GM12878 (cell line): ENCODE data around the gene CPSF4. TPM values are rescaled to one million over a fixed set of nuclear protein-coding genes. Genes with fewer than 3 reads are reported as not detected.

Experiments
- ATAC-seq: fragments of 200-7000 bp; cut with Tn5 transposase; 3 replicates; pipeline ENCODE4 v1.9.1; 2020; ENCODE audit warnings: mild to moderate bottlenecking, moderate library complexity
- BruUV-seq: library from RNA; stranded (reverse); fragments of 400-500 nt; replicated peaks from 2 replicates; lab custom pipeline; 2021; lab: Mats Ljungman, UMichigan
- CTCF ChIA-PET: fragments of 300-600 bp; sonication (Branson Sonifier 250); formaldehyde crosslinking; extraction: SDS; loops from one replicate; lab custom pipeline; 2021; ENCODE audit warnings: inconsistent platforms; lab: Yijun Ruan, JAX
- POLR2A ChIA-PET: fragments of 350-600 bp; formaldehyde crosslinking; extraction: SDS; loops from one replicate; lab custom pipeline; 2021; ENCODE audit warnings: inconsistent platforms; lab: Charles Lee
- RAD21 ChIA-PET: fragments of 300-600 bp; sonication (Branson Sonifier 250); formaldehyde crosslinking; loops from one replicate; lab custom pipeline; 2023; ENCODE audit warnings: antibody characterized with exemption; ENCODE audit not compliant: unreplicated experiment; lab: Charles Lee
- SMC1A ChIA-PET: fragments of 300-600 bp; sonication (Branson Sonifier 250); formaldehyde crosslinking; loops from one replicate; lab custom pipeline; 2023; ENCODE audit not compliant: unreplicated experiment, uncharacterized antibody; lab: Charles Lee
- DNase-seq: peaks from one replicate; pipeline ENCODE4 v3.0.0-alpha.2; 2011; ENCODE audit warnings: low read depth, low spot score
- FAIRE-seq: peaks from 3 replicates; lab custom pipeline; 2011; peaks lifted over from hg19 to GRCh38; lab: Jason Lieb, UNC
- H2AFZ ChIP-seq: 2 replicates; pipeline ENCODE4 v1.6.0; 2011; ENCODE audit warnings: low read depth, low read length, control low read depth; ENCODE audit not compliant: control insufficient read depth
- H3K27ac ChIP-seq: 2 replicates; pipeline ENCODE4 v1.5.1; 2011; ENCODE audit warnings: control low read depth; ENCODE audit not compliant: control insufficient read depth, insufficient read depth
- H3K27me3 ChIP-seq, 2 experiments: replicated peaks in 1 of 2; 2 replicates each; pipeline versions ENCODE4 v1.6.0 to v1.6.1; 2011; ENCODE audit warnings: low read length in 1 of 2; ENCODE audit not compliant: control insufficient read depth in 2 of 2, insufficient read depth in 2 of 2
- H3K36me3 ChIP-seq, 2 experiments: 2 replicates each; pipeline ENCODE4 v1.5.1; 2011; ENCODE audit warnings: low read length in 1 of 2; ENCODE audit not compliant: control insufficient read depth in 2 of 2, insufficient read depth in 2 of 2
- H3K4me1 ChIP-seq: 2 replicates; pipeline ENCODE4 v1.6.1; 2011; ENCODE audit warnings: mild to moderate bottlenecking, low read length, moderate library complexity, mixed read lengths; ENCODE audit not compliant: control insufficient read depth, insufficient read depth
- H3K4me2 ChIP-seq: 2 replicates; pipeline ENCODE4 v1.6.0; 2011; ENCODE audit warnings: control low read depth; ENCODE audit not compliant: control insufficient read depth, insufficient read depth
- H3K4me3 ChIP-seq: fragments of 200-600 bp; sonication (generic); 2 replicates; pipeline ENCODE4 v1.5.1; 2016
- H3K79me2 ChIP-seq: 2 replicates; pipeline ENCODE4 v1.6.0; 2011; ENCODE audit warnings: low read length; ENCODE audit not compliant: control insufficient read depth, insufficient read depth
- H3K9ac ChIP-seq: 2 replicates; pipeline ENCODE4 v1.8.0; 2011; ENCODE audit warnings: low read length, control low read depth, mixed read lengths; ENCODE audit not compliant: control insufficient read depth, insufficient read depth
- H3K9me3 ChIP-seq: replicated peaks from 3 replicates; pipeline ENCODE4 v1.5.1; 2011; ENCODE audit warnings: mild to moderate bottlenecking, low read length; ENCODE audit not compliant: control insufficient read depth, insufficient read depth
- H4K20me1 ChIP-seq: 2 replicates; pipeline ENCODE4 v1.6.0; 2011; ENCODE audit not compliant: control insufficient read depth, insufficient read depth
- BACH1 ChIP-seq: fragments of 450-650 bp; IDR thresholded peaks from 2 replicates; pipeline ENCODE4 v1.6.1; 2017; ENCODE audit warnings: mild to moderate bottlenecking, borderline replicate concordance
- BMI1 ChIP-seq: fragments of 450-650 bp; IDR thresholded peaks from 2 replicates; pipeline ENCODE4 v1.6.1; 2016; ENCODE audit warnings: mild to moderate bottlenecking, moderate library complexity, borderline replicate concordance
- CREM ChIP-seq: IDR thresholded peaks from 2 replicates; pipeline ENCODE4 v1.6.1; 2014; ENCODE audit warnings: antibody characterized with exemption, low read depth
- E2F4 ChIP-seq: IDR thresholded peaks from 2 replicates; pipeline ENCODE4 v1.6.1; 2012; ENCODE audit warnings: low read depth, low read length, improper control_type of control experiment
- EZH2 ChIP-seq: IDR thresholded peaks from 2 replicates; pipeline ENCODE4 v1.6.1; 2012; ENCODE audit warnings: low read depth, mild to moderate bottlenecking, control low read depth, inconsistent platforms, low read length, borderline replicate concordance; ENCODE audit not compliant: control insufficient read depth
- HCFC1 ChIP-seq: fragments of 150-350 bp; IDR thresholded peaks from 2 replicates; pipeline ENCODE4 v1.6.1; 2014; ENCODE audit warnings: low read length
- NBN ChIP-seq: fragments of 450-650 bp; IDR thresholded peaks from 2 replicates; pipeline ENCODE4 v1.6.1; 2016
- RUNX3 ChIP-seq: IDR thresholded peaks from 2 replicates; pipeline ENCODE4 v1.6.1; 2012; ENCODE audit warnings: low read length, inconsistent platforms
- TBL1XR1 ChIP-seq: IDR thresholded peaks from 2 replicates; pipeline ENCODE4 v1.6.1; 2012; ENCODE audit warnings: low read depth, low read length, improper control_type of control experiment
- USF1 ChIP-seq: IDR thresholded peaks from 2 replicates; pipeline ENCODE4 v1.6.1; 2011; ENCODE audit warnings: borderline replicate concordance, low read depth, mild to moderate bottlenecking, moderate library complexity, mixed read lengths, low read length; ENCODE audit not compliant: insufficient read depth; ENCODE audit errors: extremely low read length
- ZBTB11 ChIP-seq: fragments of 450-650 bp; formaldehyde crosslinking; IDR thresholded peaks from 2 replicates; pipeline ENCODE4 v1.5.0; 2022; ENCODE audit warnings: mild to moderate bottlenecking, missing genetic modification characterization
- ZNF687 ChIP-seq: fragments of 450-650 bp; IDR thresholded peaks from 2 replicates; pipeline ENCODE4 v1.6.1; 2017; ENCODE audit warnings: mild to moderate bottlenecking, moderate library complexity
- WGBS: methylation state at CpG from one replicate; pipeline ENCODE4 v1.1.6; 2016; ENCODE audit warnings: low lambda C conversion rate; ENCODE audit not compliant: insufficient replicate concordance, insufficient coverage; ENCODE audit errors: missing lambda C conversion rate; 5-methylcytosine and 5-hydroxymethylcytosine counted together
- in situ Hi-C: fragments of 300-500 bp; cut with MboI; formaldehyde crosslinking; loops from 9 replicates; pipeline ENCODE4 v1.14.3; 2018; ENCODE audit warnings: mixed read lengths
- intact Hi-C: fragments of 100-400 bp; cut with micrococcal nuclease; formaldehyde crosslinking; loops from one replicate; pipeline ENCODE4 v1.14.2; 2022; ENCODE audit not compliant: unreplicated experiment
- polyA plus RNA-seq, 11 experiments: library from polyadenylated mRNA; depleted of rRNA in 4 of 11; unstranded in 6 of 11; stranded (reverse) in 5 of 11; fragments of >200 nt; fragmentation: Nextera tagmentation in 4 of 11; fragmentation: Illumina TruSeq in 1 of 11; extraction: Ambion mirVana in 4 of 11; extraction: Trizol in 1 of 11; gene quantifications; 1 replicate in 1 of 11; 2 replicates in 10 of 11; pipeline versions ENCODE4 v1.2.1 to v1.2.3, GENCODE V29; 2011 to 2016; ENCODE audit warnings: inconsistent platforms in 2 of 11, missing spikeins in 2 of 11, low read depth in 1 of 11
- total RNA-seq, 4 experiments: library from RNA; depleted of rRNA in 3 of 4; stranded (reverse); fragments of >200 nt in 3 of 4; fragmentation: Illumina TruSeq in 1 of 4; extraction: Trizol in 1 of 4; gene quantifications; 2 replicates each; pipeline versions ENCODE4 v1.2.1 to v1.2.3, GENCODE V29; 2013 to 2021

The CPSF4 gene
- total and polyA plus RNA-seq, 10 of the 15 experiments (the other 5 are each of a cell fraction or from before 2014, with no cell fraction given): 13.6 to 70.1 (median 45.0) TPM

GRCh38 chr7:99420986-99421385 is 17.8 kb upstream of the CPSF4 start:
- no peaks in the 10 kb centered on the region for H3K9me3 ChIP-seq
- 87% methylated on average over 7 of the region's 7 CpGs for WGBS
- SMC1A ChIA-PET: interaction anchor here (1.5 kb wide), 1 partner anchor 15 kb away, joined by 4 read pairs; no protein-coding TSS in a partner anchor
- POLR2A ChIA-PET: interaction anchor here (0.7 kb wide), 1 partner anchor 352 kb away, joined by 4 read pairs; no protein-coding TSS in a partner anchor
- peaks cover 10 to 35% of the 10 kb centered on the region in 2 experiments for H3K36me3 ChIP-seq
- H2AFZ ChIP-seq: no peak overlapping the region
- no peak overlapping the region for H3K4me3 ChIP-seq
- FAIRE-seq: no peak
- DNase-seq: no peak
- in situ Hi-C loops: no loop called here
- no TSS peak for BruUV-seq
- no peak overlapping the region for H3K4me2 ChIP-seq
- CTCF ChIA-PET: no interaction called here
- RAD21 ChIA-PET: no interaction called here
- H4K20me1 ChIP-seq: no peaks in the 10 kb centered on the region
- H3K27me3 ChIP-seq: no peaks in the 10 kb centered on the region
- no peaks in the 10 kb centered on the region for H3K4me1 ChIP-seq
- intact Hi-C loops: no loop called here
- TF ChIP-seq ZNF687 (no peak), USF1 (no peak), CREM (no peak), BACH1 (no peak), BMI1 (no peak), E2F4 (no peak), EZH2 (no peak), RUNX3 (no peak), TBL1XR1 (no peak), NBN (no peak), ZBTB11 (CRISPR knock-in tag) (no peak), HCFC1 (no peak)
- H3K79me2 ChIP-seq: no peaks in the 10 kb centered on the region
- H3K9ac ChIP-seq: no peak overlapping the region
- ATAC-seq: no peak
- no peak overlapping the region for H3K27ac ChIP-seq
